ENCODE measurements around the gene GRIPAP1.

- TF ChIP-seq CTCF (IDR thresholded peaks at IDR 0.05; ENCODE audit: insufficient read depth, low read depth, low read length) (no peak), EZH2 (IDR thresholded peaks at IDR 0.05; ENCODE audit: insufficient read depth, low read length) (no peak)
These were observed 26.0 kb downstream of the GRIPAP1 start for GRCh38 chrX:48976086-48976485.

Data from astrocyte (in vitro differentiated cells and primary cell).